Activated CD8-positive, alpha-beta T cell treated with anti-CD3 and anti-CD28 coated beads, Interleukin-2, amount 10 ng/mL, durations not matched to agents 7 days and 5 days (primary cell): ENCODE data around the gene ATP7A. TPM values are rescaled to one million over a fixed set of nuclear protein-coding genes. Genes with fewer than 3 reads are reported as not detected.
"Not testable (repeated sequence)": the region's sequence is repeated elsewhere in the genome, so short reads cannot be mapped to it uniquely, and the experiment has no call there.

ENCODE experiments used
- ATAC-seq: fragments of 150-1000 bp; cut with Tn5 transposase; one replicate; pipeline ENCODE4 v1.10.0; 2021; ENCODE audit warnings: moderate library complexity
- CTCF ChIA-PET: fragments of 350-600 bp; sonication (Branson Sonifier 250); formaldehyde crosslinking; loops from one replicate; lab custom pipeline; 2021; ENCODE audit warnings: antibody characterized with exemption; lab: Charles Lee
- POLR2A ChIA-PET: fragments of 350-600 bp; sonication (Branson Sonifier 250); formaldehyde crosslinking; loops from one replicate; lab custom pipeline; 2021; ENCODE audit warnings: antibody characterized with exemption; lab: Charles Lee
- DNase-seq: peaks from one replicate; pipeline ENCODE4 v3.0.0-alpha.2; 2020
- H3K27ac Mint-ChIP-seq: one replicate; pipeline ENCODE4 v1.8.0; 2021; ENCODE audit warnings: mild to moderate bottlenecking, mixed read lengths
- H3K27me3 Mint-ChIP-seq: one replicate; pipeline ENCODE4 v1.8.0; 2021; ENCODE audit warnings: low read depth, mixed read lengths
- H3K36me3 Mint-ChIP-seq: one replicate; pipeline ENCODE4 v1.8.0; 2021; ENCODE audit warnings: low read depth, mixed read lengths
- H3K4me1 Mint-ChIP-seq: one replicate; pipeline ENCODE4 v1.8.0; 2021; ENCODE audit warnings: low read depth, mixed read lengths
- H3K4me3 Mint-ChIP-seq: one replicate; pipeline ENCODE4 v1.8.0; 2021; ENCODE audit warnings: mild to moderate bottlenecking, mixed read lengths
- H3K9me3 Mint-ChIP-seq: one replicate; pipeline ENCODE4 v1.8.0; 2022; ENCODE audit warnings: mixed read lengths; ENCODE audit not compliant: insufficient read depth
- total RNA-seq, 2 experiments: library from RNA; stranded (reverse); gene quantifications; one replicate each; pipeline ENCODE4 v1.2.3, GENCODE V29; 2021

ATP7A gene
- total RNA-seq, 2 experiments from 2014 or later = 8.6 to 8.8 TPM

DNA sequence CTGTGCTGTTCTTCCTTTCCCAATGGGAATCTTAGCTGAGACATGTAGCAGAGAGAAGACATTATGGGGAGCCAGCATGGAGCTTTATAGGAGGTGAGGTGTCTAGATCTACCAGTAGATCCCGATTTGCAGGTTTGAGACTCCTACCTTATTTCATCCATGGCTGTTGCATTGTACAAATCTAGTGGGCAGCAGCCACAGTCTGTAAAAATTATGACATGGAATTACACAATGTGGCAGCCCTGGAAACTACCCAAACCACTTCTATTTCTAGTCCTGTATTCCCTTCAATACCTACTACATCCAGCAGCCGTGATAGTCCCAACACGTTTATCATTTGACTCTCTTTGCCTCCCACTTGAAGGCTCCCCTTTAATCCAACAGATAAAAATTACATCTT, 8.1 kb downstream of the ATP7A start:
- Mint-ChIP-seq H3K36me3 (peaks cover 2% of the 10 kb centered on the region), H3K27me3 (no peaks in the 10 kb centered on the region), H3K27ac (no peak overlapping the region), H3K9me3 (no peaks in the 10 kb centered on the region), H3K4me1 (peaks cover 15% of the 10 kb centered on the region), H3K4me3 (no peak overlapping the region)
- ATAC-seq (no peak), DNase-seq (no peak)
- POLR2A ChIA-PET = interaction anchor here (0.7 kb wide), 1 partner anchor 8 kb away, joined by 4 read pairs; the partner anchor contains the start of gene ATP7A
- CTCF ChIA-PET = interaction anchor here (1.9 to 2.3 kb wide), 2 partner anchors 19 to 106 kb away, joined by 6 to 12 read pairs; partner anchors contain the start of gene COX7B

DNA sequence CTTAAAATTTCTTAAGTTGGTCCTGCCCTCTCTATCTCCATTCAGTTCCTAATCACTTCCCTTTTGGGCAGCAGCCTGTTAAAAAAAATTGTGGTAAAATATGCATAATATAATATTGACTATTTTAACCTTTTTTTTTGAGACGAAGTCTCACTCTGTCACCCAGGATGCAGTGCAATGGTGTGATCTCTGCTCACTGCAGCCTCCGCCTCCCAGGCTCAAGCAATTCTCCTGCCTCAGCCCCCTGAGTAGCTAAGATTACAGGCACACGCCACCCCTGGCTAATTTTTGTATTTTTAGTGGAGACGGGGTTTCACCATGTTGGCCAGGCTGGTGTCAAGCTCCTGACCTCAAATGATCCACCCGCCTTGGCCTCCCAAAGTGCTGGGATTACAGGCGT, 8.9 kb downstream of the ATP7A start:
- H3K27ac Mint-ChIP-seq, H3K9me3 Mint-ChIP-seq, H3K36me3 Mint-ChIP-seq, ATAC-seq, DNase-seq, H3K4me3 Mint-ChIP-seq, H3K27me3 Mint-ChIP-seq: not testable (repeated sequence)
- CTCF ChIA-PET = interaction anchor here (2.3 kb wide), 1 partner anchor 106 kb away, joined by 12 read pairs; no protein-coding TSS in a partner anchor
- H3K4me1 Mint-ChIP-seq = peaks cover 15% of the 10 kb centered on the region
- POLR2A ChIA-PET = interaction anchor here (0.7 kb wide), 1 partner anchor 9 kb away, joined by 4 read pairs; the partner anchor contains the start of gene ATP7A

DNA sequence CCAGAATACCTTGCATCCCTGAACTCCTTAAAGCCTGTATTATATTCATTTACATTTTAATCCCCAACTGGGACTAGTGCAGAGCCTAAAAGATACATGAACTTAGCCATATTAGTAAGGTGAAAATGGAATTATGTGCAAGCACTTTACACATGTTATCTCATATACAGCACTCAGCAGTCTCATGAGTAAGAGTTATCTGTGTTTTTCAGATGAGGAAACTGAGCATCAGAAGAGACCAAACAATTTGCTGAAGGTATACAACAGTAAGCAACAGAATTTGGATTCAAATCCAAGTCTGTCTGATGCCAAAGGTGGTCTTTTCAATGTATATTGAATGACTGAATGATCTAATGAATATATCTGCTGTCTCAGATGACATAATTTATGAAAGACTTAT, 12.3 kb downstream of the ATP7A start:
- Mint-ChIP-seq H3K4me1 (peaks cover 4% of the 10 kb centered on the region), H3K9me3 (no peaks in the 10 kb centered on the region), H3K36me3 (peaks cover 2% of the 10 kb centered on the region), H3K27me3 (no peaks in the 10 kb centered on the region), H3K27ac (no peak overlapping the region), H3K4me3 (no peak overlapping the region)
- POLR2A ChIA-PET = no interaction called here
- ATAC-seq = no peak
- DNase-seq = no peak
- CTCF ChIA-PET = no interaction called here

DNA sequence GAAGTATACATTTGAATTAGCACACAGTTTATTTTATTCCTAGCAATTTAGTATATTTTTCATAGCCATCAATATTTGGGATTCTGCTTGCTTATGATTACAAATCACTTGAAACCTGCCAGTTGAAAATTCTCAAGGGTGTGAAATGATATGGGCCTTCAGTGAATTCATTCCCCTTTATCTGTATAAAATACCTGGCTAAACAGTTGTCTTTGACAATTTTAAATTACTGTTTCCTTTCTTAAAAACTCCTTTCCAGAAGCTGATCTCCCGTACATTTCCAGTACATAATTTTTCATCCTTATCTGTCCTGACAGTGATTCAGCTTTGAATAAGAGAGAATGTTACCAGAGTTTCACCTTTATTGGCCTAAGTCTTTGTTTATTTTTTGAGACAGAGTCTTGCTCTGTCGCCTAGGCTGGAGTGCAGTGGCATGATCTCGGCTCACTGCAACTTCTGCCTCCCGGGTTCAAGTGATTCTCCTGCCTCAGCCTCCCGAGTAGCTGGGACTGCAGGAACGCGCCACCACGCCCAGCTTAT, 13.9 kb downstream of the ATP7A start:
- Mint-ChIP-seq H3K4me1 (peaks cover 3% of the 10 kb centered on the region), H3K9me3 (no peaks in the 10 kb centered on the region), H3K4me3 (no peak overlapping the region), H3K27me3 (no peaks in the 10 kb centered on the region), H3K36me3 (peaks cover 2% of the 10 kb centered on the region), H3K27ac (no peak overlapping the region)
- ChIA-PET CTCF (interaction anchor here (0.8 kb wide), 1 partner anchor 11 kb away, joined by 3 read pairs; no protein-coding TSS in a partner anchor), POLR2A (interaction anchor here (0.6 kb wide), 1 partner anchor 100 kb away, joined by 3 read pairs; no protein-coding TSS in a partner anchor)
- no peak for DNase-seq
- no peak for ATAC-seq

- Mint-ChIP-seq H3K27ac (no peak overlapping the region), H3K36me3 (peaks cover 2% of the 10 kb centered on the region), H3K4me1 (peaks cover 3% of the 10 kb centered on the region), H3K27me3 (no peaks in the 10 kb centered on the region), H3K4me3 (no peak overlapping the region), H3K9me3 (no peaks in the 10 kb centered on the region)
- CTCF ChIA-PET = no interaction called here
- DNase-seq (no peak), ATAC-seq (no peak)
- POLR2A ChIA-PET = no interaction called here
These were observed 15.3 kb downstream of the ATP7A start for GRCh38 chrX:77925764-77926163.

- Mint-ChIP-seq H3K36me3 (peaks cover 4% of the 10 kb centered on the region), H3K27me3 (no peaks in the 10 kb centered on the region), H3K27ac (no peak overlapping the region), H3K9me3 (no peaks in the 10 kb centered on the region), H3K4me1 (peaks cover 3% of the 10 kb centered on the region), H3K4me3 (no peak overlapping the region)
- DNase-seq (no peak), ATAC-seq (no peak)
- POLR2A ChIA-PET = no interaction called here
- CTCF ChIA-PET = interaction anchor here (0.7 kb wide), 1 partner anchor 94 kb away, joined by 3 read pairs; no protein-coding TSS in a partner anchor
These were observed 20.1 kb downstream of the ATP7A start for GRCh38 chrX:77930581-77930980.

GRCh38 chrX:77935886-77936285, 25.4 kb downstream of the ATP7A start:
- peaks cover 4% of the 10 kb centered on the region for H3K36me3 Mint-ChIP-seq
- no peak for DNase-seq
- ATAC-seq = no peak
- H3K27me3 Mint-ChIP-seq = no peaks in the 10 kb centered on the region
- no peak overlapping the region for H3K27ac Mint-ChIP-seq
- POLR2A ChIA-PET = no interaction called here
- no peak overlapping the region for H3K4me3 Mint-ChIP-seq
- no peaks in the 10 kb centered on the region for H3K4me1 Mint-ChIP-seq
- CTCF ChIA-PET = no interaction called here
- no peaks in the 10 kb centered on the region for H3K9me3 Mint-ChIP-seq

DNA sequence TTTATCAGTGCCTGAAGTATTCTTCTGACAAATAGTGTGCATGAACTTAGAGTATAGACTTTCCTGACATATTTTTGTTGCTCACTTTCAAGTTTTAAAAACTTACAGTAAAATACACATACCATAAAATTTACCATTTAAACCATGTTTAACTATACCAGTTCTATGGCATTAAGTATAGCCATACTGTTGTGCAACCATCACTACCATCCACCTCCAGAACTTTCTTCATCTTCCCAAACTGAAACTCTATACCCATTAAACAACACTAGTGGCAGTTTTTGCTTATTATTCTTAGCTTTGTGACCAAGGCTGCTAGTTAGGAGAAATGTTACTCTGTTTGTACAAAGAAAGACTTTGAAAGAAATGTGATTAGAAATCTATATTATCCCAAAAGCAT, 25.8 kb downstream of the ATP7A start:
- no peaks in the 10 kb centered on the region for H3K27me3 Mint-ChIP-seq
- no peaks in the 10 kb centered on the region for H3K4me1 Mint-ChIP-seq
- H3K36me3 Mint-ChIP-seq = peaks cover 4% of the 10 kb centered on the region
- H3K9me3 Mint-ChIP-seq = no peaks in the 10 kb centered on the region
- H3K4me3 Mint-ChIP-seq = no peak overlapping the region
- CTCF ChIA-PET = no interaction called here
- H3K27ac Mint-ChIP-seq = no peak overlapping the region
- no peak for DNase-seq
- POLR2A ChIA-PET = no interaction called here
- ATAC-seq = no peak

DNA sequence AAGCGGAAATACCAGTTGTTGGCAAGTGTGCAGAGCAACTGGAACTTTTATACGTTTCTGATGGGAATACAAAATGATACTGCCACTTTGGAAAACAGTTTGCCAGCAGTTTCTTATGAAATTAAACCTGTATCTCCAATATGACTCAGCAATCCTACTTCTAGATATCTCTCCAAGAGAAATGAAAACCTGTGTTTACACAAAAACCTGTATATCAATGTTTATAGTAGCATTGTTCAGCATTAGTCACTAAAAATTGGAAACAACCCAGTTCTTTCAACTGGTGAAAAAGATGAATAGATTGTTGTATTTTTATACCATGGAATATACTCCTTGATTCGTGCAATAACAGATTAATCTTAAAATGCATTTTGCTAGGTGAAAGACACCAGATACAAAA, 26.8 kb downstream of the ATP7A start:
- ATAC-seq (no peak), DNase-seq (no peak)
- H3K9me3 Mint-ChIP-seq = no peaks in the 10 kb centered on the region
- H3K27me3 Mint-ChIP-seq = no peaks in the 10 kb centered on the region
- no peak overlapping the region for H3K27ac Mint-ChIP-seq
- ChIA-PET POLR2A (no interaction called here), CTCF (no interaction called here)
- peaks cover 4% of the 10 kb centered on the region for H3K36me3 Mint-ChIP-seq
- no peak overlapping the region for H3K4me3 Mint-ChIP-seq
- H3K4me1 Mint-ChIP-seq = no peaks in the 10 kb centered on the region

DNA sequence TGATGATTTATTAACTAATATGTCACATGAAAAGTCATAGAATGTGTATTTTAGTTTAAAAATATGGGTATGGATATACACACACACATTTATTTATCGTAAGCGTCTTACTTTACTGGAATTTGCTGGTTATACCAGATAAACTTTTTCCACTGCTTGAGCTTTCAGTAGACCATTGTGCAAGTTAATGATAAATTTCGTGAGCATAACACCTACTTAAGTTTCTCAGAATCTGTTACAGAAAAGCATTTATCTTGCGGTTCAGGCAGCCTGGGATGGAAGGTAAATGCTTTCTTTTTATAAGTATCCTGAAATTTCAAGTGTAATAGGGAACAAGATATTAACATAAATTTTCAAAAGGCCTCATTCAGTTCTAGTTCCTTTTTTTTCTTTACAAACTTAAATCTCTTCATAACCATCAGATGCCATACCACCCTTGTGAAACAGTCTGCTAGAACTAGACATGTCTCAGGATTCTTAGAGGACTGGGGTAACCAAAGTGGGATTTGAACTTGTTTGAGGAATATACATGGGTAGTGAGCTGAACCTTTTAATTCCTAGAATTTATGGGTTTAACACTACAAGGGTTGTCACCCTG, 27.7 kb downstream of the ATP7A start:
- Mint-ChIP-seq H3K27ac (no peak overlapping the region), H3K9me3 (no peaks in the 10 kb centered on the region), H3K4me1 (peaks cover under 1% of the 10 kb centered on the region), H3K4me3 (no peak overlapping the region), H3K27me3 (no peaks in the 10 kb centered on the region), H3K36me3 (no peaks in the 10 kb centered on the region)
- ATAC-seq (no peak), DNase-seq (no peak)
- POLR2A ChIA-PET = no interaction called here
- CTCF ChIA-PET = no interaction called here

DNA sequence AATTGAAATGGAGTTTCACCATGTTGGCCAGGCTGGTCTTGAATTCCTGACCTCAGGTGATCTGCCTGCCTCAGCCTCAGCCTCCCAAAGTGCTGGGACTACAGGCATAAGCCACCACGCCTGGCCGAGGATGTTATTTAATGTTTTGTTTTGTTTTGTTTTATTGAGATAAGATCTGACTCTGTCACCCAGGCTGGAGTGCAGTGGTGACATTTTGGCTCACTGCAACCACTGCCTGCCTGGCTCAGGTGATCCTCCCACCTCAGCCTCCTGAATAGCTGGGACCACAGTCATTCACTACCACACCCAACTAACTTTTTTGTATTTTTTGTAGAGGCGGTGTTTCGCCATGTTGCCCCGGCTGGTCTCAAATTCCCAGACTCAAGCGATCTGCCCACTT, 34.5 kb downstream of the ATP7A start:
- H3K36me3 Mint-ChIP-seq, POLR2A ChIA-PET, H3K4me3 Mint-ChIP-seq, H3K27ac Mint-ChIP-seq, H3K4me1 Mint-ChIP-seq, ATAC-seq, H3K27me3 Mint-ChIP-seq, H3K9me3 Mint-ChIP-seq, DNase-seq: not testable (repeated sequence)
- CTCF ChIA-PET = interaction anchor here (0.7 kb wide), 1 partner anchor 10 kb away, joined by 5 read pairs; no protein-coding TSS in a partner anchor

DNA sequence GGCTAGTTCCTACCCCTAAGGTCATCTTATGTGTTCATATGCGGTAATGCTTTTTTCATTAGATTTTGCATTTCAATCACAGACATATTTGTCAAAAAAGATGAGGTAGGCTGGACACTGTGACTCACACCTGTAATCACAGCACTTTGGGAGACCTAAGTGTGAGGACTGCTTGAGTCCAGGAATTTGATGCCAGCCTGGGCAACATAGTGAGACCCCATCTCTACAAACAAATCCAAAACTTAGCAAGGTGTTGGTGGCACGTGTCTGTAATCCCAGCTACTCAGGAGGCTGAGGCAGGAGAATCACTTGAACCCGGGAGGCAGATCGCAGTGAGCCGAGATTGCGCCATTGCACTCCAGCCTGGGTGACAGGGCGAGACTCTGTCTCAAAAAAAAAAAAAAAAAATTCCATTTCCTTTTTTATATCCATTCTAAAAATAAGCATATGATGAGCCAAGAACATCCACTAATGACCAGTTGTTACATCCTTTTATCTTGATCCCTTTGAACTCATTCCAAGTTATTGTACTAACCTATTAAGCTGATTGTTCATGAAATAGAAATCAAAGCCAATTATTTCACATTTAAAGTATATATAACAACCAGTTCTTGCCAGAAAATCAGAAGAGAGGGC, 35.5 kb downstream of the ATP7A start:
- H3K4me1 Mint-ChIP-seq = peaks cover 2% of the 10 kb centered on the region
- H3K27me3 Mint-ChIP-seq = no peaks in the 10 kb centered on the region
- no peak for ATAC-seq
- no peak overlapping the region for H3K27ac Mint-ChIP-seq
- POLR2A ChIA-PET = no interaction called here
- H3K9me3 Mint-ChIP-seq = no peaks in the 10 kb centered on the region
- H3K4me3 Mint-ChIP-seq = no peak overlapping the region
- no peaks in the 10 kb centered on the region for H3K36me3 Mint-ChIP-seq
- CTCF ChIA-PET = no interaction called here
- no peak for DNase-seq
